ENCODE measurements around the gene RPL37. TPM values are rescaled to one million over a fixed set of nuclear protein-coding genes. Genes with fewer than 3 reads are reported as not detected.
A peak's percentile ranks its signal among the peaks of the same experiment; 100 is the strongest.
"Not testable (repeated sequence)": the region's sequence is repeated elsewhere in the genome, so short reads cannot be mapped to it uniquely, and the experiment has no call there.

RPL37 gene
- total RNA-seq, 1 experiment from 2014 or later: 2,054 TPM

DNA sequence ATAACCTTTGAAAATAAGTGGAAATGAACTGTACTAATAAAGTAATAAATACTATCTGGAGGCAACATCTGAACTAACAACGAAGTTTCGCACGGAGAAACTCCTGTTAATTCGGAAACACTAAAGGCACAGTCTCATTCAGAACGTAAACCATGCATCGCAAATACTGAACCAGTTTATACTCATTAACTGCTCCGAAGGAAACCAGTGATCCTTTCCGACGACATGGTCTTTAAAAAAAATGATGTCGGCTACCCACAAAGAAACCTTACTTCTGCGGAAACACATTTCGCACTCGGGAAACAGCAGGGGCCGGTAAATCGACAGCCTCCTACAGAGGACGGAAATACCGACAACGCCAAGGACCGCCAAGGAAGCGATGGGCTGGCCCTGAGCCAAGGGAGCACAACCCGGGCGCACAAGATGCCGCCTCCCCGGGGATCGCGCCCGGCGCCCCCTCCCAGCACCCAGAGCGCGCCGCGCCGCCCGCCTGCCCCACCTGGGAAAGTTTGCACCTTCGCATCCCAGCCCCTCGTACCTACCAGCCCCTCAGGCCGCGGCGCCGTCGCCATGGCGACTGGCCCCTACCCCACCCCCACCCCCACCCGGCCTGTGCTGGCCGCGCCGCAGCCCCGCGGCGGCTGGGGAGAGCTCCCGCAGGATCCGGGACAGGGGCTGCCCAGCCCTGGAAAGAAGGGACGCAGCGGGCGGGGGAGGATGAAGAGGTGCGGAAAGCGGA lies 37.6 kb downstream of the RPL37 start:
- DNase-seq (ENCODE audit: low read depth): peak; percentile 74

DNA sequence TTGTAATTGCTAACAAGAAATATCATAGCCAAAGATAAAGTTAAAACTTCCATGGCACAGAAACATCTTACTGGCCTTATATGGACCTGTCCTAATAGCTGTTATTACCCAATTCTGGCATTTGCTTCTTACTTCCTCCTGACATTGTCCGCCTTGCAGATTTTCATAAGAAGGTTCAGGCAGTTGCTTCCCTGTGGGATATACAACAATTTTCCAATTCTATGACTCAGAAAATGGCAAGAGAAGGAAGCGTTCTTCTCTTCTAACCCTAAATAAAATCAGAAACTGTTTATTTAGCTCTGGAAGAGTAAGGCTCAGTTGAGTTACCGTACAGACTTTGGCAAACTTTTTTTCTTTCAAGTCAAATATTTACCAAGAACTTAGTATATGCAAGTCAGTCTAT lies 38.5 kb downstream of the RPL37 start:
- DNase-seq (ENCODE audit: low read depth): no peak

DNA sequence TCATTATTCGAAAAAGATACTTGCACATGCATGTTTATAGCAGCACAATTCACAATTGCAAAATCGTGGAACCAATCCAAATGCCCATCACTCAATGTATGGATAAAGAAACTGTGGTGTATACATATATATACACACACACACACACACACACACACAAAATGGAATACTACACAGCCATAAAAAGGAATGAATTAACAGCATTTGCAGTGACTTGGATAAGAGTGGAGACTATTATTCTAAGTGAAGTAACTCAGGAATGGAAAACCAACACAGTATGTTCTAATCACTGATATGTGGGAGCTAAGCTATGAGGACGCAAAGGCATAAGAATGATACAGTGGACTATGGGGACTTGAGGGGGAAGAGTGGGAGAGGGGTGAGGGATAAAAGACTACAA lies 40.1 kb downstream of the RPL37 start:
- DNase-seq (ENCODE audit: low read depth): not testable (repeated sequence)

DNA sequence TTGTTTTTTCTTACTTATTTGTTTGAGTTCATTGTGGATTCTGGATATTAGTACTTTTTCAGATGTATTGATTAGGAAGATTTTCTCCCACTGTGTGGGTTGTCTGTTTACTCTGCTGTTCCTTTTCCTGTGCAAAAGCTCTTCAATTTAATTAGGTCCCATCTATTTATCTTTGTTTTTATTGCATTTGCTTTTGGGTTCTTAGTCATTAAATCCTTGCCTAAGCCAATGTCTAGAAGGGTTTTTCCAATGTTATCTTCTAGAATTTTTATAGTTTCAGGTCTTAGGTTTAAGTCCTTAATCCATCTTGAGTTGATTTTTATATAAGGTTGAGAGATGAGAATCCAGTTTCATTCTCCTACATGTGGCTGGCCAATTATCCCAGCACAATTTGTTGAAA lies 40.7 kb downstream of the RPL37 start:
- DNase-seq (ENCODE audit: low read depth): not testable (repeated sequence)

DNA sequence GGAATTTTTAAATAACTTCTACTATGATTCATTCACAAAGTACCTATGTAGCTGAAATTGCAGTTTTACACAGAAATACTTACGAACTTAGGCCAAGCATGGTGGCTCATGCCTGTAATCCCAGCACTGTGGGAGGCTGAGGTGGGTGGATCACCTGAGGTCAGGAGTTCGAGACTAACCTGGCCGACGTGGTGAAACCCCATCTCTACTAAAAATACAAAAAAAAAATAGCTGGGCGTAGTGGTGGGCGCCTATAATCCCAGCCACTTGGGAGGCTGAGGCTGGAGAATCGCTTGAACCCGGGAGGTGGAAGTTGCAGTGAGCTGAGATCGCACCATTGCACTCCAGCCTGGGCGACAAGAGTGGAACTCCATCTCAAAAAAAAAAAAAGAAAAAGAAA lies 42.3 kb downstream of the RPL37 start:
- not testable (repeated sequence) for DNase-seq (ENCODE audit: low read depth)

DNA sequence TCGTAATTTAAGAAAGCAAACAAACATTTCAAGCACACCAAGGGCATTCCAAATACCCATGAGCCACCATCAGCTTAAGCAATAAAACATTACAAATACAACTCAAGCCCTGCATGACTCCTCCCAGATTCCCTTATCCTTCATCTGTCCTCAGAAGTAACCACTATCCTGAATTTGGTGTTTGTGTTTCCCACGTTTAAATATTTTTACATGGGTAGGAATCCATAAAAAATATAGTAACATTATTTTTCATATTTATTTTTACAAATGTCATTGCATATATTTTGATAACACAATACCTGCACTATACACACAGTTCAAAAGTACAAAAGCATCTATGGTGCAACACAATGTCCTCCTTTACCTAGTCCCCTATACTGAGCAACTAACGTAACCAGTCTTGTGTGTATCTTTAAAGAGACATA lies 43.3 kb downstream of the RPL37 start:
- no peak for DNase-seq (ENCODE audit: low read depth)

DNA sequence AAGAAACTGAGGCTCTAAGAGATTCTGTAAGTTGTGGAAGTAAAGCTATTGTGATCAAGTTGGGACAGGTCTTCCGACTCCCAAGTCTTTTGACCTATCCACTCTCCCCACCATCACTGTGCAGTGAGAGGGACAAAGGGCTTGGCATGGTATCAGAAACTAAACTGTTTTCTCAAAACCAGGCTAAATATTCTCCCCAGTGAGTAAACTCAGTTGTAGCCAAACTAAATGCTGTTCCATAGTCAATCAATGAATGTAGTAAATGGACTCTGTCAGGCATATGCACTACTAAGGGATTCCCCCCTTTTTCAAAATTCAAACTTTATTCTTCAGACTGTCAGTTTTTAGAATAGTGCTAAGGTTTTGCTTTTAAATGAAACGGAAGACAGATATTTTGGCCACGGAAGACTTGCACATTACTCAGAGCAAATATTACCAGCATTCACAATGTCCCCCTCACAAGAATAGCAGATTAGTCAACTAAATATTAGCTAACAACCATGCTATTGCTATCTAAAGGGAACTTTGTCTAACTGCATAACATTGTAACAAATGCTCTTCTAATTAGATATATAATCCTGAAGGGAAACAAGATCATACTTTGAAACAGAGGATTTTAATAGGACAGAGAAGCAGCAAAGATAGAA lies 44.0 kb downstream of the RPL37 start:
- DNase-seq (ENCODE audit: low read depth): no peak

DNA sequence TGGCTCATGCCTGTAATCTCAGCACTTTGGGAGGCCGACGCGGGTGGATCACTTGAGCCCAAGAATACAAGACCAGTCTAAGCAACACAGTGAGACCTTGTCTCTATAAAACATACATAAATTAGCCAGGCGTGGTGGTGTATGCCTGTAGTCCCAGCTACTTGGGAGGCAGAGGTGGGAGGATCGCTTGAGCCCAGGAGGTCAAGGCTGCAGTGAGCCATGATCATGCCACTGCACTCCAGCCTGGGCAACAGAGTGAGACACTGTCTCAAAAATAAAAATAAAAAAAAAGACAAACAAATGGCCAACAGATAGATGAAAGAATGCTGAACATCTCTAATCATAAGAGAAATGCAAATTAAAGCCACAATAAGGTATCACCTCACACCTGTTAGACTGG lies 46.1 kb downstream of the RPL37 start:
- DNase-seq (ENCODE audit: low read depth): not testable (repeated sequence)

DNA sequence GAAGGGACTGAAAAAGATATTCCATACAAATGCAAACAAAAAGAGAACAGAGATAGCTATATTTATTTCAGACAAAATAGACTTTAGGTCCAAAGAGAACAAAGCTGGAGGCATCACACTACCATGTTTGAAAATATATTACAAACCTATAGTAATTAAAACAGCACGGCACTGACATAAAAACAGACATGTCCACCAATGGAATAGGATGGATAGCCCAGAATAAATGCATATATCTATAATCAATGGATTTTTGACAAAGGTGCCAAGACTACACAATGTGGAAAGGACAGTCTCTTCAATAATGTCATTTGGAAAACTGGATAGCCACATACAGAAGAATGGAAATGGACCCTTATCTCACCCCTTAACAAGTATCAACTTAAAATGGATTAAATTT lies 47.0 kb downstream of the RPL37 start:
- no peak for DNase-seq (ENCODE audit: low read depth)

DNA sequence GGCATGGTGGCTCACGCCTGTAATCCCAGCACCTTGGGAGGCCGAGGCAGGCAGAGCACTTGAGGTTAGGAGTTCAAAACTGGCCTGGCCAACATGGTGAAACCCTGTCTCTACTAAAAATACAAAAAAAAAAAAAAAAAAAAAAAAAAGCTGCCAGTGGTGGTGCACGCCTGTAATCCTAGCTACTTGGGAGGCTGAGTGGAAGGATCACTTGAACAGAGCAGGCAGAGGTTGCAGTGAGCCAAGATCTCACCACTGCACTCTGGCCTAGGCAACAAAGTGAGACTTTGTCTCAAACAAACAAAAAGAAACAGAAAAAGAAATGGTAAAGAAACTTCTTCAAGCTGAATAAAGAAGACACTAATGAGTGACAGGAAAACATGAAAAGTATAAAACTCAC lies 48.4 kb downstream of the RPL37 start:
- not testable (repeated sequence) for DNase-seq (ENCODE audit: low read depth)

DNA sequence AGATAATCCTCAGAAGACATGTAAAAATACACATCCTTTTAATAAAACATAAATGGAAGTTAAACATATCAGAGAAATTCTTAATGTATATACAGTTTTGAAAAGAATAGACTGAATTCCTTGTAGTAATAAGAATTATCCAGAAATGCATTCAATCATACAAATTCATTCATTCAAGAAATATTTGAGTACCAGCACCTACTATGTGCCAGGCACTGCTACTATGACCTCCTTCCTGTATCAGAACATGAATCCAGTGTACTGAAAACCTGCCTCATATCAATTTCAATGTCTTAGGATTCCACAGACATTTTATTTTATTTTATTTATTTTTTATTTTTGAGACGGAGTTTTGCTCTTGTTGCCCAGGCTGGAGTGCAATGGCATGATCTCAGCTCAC lies 50.1 kb downstream of the RPL37 start:
- DNase-seq (ENCODE audit: low read depth): no peak

DNA sequence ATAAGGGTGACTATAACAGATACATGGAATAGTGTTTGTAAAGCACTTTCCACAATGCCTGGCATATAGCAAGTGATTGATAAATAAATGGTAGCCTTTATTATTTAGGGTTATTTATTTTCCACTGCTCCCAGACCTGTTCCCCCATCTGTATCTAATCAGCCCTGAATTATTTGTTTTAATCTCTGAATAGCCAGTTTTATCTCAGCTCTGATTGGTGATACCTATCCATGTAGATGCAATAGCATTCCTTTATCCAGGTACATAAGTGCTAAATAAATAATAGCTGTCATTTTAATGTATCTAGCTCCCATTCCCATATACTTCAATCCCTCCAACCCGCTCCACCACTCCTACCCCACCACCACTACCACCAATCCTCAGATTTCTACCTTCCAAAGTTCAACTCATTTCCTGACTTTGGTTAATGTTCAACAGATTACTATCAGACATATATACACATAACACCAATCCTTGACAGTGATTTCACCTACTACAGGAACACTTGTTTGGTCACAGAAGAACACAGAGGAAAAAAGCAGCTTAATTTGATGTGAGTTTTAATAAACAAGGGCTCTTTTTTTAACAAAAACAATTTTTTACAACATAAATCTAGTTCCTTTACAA lies 50.9 kb downstream of the RPL37 start:
- no peak for DNase-seq (ENCODE audit: low read depth)

DNA sequence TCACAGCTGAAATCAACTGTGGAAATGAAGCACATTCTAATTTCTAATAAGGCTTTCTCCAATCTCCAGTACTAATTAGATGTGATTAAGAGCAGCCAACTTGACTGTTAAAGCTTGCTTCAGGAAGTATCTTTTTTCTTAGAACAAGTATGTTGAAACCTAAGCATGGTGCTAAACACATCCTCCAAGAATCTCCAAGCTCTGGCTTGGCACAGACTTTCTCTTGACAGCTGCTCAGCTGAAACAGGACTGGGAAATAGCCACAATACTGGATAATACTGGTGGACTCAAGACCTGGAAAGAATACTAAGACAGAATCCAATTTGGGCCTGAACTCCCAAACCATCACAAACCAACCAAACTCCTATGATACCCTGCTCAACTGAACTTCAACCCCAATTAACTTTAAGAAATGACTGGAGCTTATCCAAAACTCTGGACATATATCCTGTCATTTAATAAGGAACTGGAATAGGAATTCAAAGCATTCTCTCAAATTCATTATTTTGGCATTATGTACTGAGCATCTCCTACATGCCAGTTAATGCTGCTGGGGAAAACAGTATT lies 53.1 kb downstream of the RPL37 start:
- DNase-seq (ENCODE audit: low read depth): no peak

DNA sequence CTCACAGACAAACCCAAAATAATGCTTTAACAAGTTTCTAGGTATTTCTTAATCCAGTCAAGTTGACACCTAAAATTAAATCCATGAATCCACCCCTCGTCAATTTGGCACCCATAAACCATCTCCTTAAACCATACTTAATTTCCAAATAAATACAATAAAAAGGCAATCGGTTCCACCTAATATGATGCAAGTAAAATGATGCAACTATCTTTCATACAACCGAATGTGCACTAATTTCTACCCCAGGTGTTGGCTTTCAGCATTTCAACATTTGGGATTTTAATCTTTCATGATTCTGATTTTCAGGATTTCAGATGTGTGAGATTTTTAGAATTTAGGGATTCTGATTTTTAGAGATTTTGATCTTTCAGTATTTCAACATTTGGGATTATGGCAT lies 54.2 kb downstream of the RPL37 start:
- DNase-seq (ENCODE audit: low read depth): no peak

DNA sequence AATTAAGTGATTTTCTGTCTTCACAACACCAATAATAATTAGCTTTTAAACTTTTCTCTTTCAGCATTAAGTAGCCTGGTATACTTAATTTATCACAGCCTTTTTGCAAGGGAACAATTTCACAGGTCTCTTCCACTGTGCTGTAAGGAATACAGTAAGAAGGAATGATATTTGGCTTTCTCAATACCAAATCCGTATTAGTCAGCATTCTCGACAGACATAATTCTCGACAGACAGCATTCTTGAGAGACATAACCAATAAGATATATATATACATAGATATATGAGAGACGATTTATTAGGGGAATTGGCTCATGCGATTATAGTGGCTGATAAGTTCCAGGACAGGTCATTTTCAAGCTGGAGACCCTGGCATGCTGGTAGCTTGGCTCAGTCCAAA lies 54.8 kb downstream of the RPL37 start:
- DNase-seq (ENCODE audit: low read depth): no peak

DNA sequence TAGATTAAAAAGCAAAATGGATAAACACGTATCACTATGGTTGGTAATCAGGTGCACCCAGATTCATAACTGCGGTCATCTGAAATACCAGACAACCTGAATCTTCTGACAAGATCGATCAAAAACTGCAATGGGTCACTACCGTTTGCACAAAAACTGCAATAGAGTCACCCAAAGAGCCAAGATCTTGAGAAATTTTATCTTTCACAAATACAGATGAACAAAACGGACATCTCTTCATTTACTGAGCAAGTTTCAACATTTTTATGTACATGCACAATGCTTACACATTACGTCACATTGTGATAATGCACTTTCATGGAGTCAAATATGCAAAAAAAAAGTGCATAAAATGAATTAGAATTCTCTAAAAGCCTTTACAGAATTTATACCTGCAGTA lies 55.5 kb downstream of the RPL37 start:
- DNase-seq (ENCODE audit: low read depth): no peak

DNA sequence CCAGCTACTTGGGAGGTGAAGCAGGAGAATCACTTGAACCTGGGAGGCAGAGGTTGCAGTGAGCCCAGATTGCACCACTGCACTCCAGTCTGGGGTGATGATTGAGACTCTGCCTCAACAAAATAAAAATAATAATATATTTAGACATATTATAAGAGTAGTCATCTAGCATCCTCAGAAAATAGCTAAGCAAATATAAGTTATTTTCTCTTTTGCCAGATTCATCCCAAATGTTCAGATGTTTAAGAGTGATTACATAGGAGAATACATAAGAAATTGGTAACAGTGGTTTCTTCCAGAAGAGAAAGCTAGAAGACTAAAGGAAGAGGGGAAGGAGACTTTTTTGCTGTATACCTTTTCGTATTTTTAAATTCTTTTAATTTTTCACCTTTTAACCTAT lies 56.9 kb downstream of the RPL37 start:
- no peak for DNase-seq (ENCODE audit: low read depth)

DNA sequence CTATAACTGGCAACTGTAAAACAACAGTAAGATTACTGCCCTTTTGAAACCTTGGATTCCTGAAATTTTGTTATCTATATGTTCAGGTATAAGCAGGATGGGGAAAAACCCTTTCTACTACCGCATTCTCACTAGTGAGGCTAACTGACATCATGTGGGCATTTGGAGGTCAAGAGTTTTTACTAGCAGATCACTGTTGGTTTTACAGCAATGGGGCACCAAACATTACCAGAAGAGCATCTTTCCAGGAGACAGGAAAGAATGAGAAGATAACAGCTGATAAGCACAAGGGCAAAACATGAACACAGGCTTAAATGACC lies 58.4 kb downstream of the RPL37 start:
- no peak for DNase-seq (ENCODE audit: low read depth)

DNA sequence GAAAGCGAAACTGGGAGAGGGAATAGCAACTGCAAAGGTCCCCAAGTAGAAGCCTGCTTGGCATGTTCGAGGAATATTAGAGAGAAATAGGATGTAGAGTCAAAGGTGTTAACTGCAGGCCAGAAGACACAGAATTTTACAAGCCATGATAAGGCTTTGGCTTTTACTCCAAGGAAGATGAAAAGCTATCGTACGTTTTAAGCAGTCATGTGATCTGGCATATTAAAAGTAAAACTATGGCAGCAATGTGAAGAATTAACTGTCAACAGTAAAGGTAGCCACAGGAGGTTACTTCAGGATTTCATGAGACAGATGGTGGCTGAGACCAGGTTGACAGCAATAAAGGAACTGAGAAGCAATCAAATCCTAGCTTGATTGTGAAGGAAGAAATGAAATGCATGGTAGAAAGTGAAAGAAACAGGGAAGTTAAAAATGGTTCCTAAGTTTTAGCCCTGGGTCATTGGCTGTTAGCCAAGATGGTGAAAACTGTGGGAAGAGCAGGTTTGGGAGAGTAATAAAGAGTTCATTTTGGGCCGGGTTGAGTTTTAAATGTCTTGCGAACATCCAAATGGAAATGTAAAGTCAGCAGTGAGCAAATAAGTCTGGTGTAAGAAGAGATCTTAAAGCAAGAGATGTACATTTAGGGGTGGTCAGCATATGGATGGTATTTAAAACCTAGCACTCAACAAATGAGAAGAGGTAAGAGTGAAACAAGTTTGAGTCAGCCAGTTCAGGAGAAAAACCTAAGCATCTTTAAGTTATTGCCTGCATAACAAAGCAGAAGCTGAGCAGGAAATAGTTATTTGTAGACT lies 59.0 kb downstream of the RPL37 start:
- no peak for DNase-seq (ENCODE audit: low read depth)

All from HT1080 (cell line).